Measurements from ENCODE around the gene KDM4C. TPM values are rescaled to one million over a fixed set of nuclear protein-coding genes. Genes with fewer than 3 reads are reported as not detected.
A peak's percentile ranks its signal among the peaks of the same experiment; 100 is the strongest.

The KDM4C gene
- total and polyA plus RNA-seq, 2 of the 8 experiments (the other 6 are each of a cell fraction or from before 2014, with no cell fraction given) = 13.0 to 26.1 TPM

DNA sequence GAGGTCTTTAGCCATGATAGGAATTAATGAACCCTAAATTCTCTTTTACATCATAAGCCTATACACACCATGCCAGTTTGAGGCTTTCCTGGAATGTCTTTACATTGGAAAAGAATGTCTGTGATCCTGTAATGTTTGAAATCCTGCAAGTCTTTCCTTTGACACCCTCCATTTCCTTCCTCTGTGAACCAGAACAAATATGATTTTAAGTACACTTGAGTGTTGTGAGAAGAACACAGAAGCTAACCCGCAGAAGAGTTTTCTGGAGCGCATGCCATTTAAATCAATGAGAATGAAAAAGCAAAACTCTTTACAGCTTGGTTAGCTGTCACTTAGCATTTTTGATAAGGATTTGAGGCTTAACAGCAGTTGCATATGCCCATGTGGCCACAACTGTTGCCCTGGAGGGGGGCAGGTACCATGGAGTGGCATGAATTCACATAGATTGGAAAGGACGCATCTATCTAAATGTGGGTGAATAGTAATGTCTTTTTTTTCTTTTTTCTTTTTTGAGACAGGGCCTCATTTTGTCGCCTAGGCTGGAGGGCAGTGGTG, 372.6 kb downstream of the KDM4C start:
- H4K8ac ChIP-seq (ENCODE audit: extremely low read depth, insufficient read depth, low read length) = no peak overlapping the region
- H2BK20ac ChIP-seq (ENCODE audit: low read length) = no peak overlapping the region
- ChIA-PET POLR2A (ENCODE audit: partially characterized antibody) (interaction anchor here (1.0 kb wide), 1 partner anchor 16 kb away, joined by 3 read pairs; no protein-coding TSS in a partner anchor), CTCF (ENCODE audit: partially characterized antibody) (interaction anchor here (0.6 to 1.0 kb wide), 6 partner anchors 50 to 1154 kb away, joined by 3 to 5 read pairs (median 3); no protein-coding TSS in a partner anchor)
- no peak overlapping the region for H3K9ac ChIP-seq (replicated peaks in 1 of 4; ENCODE audit: extremely low read depth in 1 of 4, low read depth in 3 of 4, low read length in 3 of 4)
- no peak overlapping the region for H3K56ac ChIP-seq (replicated peaks; ENCODE audit: insufficient read length, low read depth, low read length)
- FAIRE-seq (no peak), DNase-seq (ENCODE audit: low read depth in 1 of 2, low spot score in 2 of 2) (no peak)
- peak overlapping the region; percentile 27; the same call in 1 of the 2 replicates for H2BK5ac ChIP-seq (ENCODE audit: low read depth, low read length)
- no peaks in the 10 kb centered on the region for H3K23me2 ChIP-seq (ENCODE audit: low read depth, low read length)
- H3K18ac ChIP-seq (ENCODE audit: extremely low read depth, low read length) = no peak overlapping the region
- H4K20me1 ChIP-seq (replicated peaks in 1 of 2; ENCODE audit: control insufficient read depth in 1 of 2, insufficient read depth in 2 of 2, low read length in 2 of 2) = no peaks in the 10 kb centered on the region
- no peak overlapping the region for H3K27ac ChIP-seq (ENCODE audit: low read depth, low read length)
- H3K4ac ChIP-seq (replicated peaks; ENCODE audit: insufficient read length, low read depth, low read length) = no peak overlapping the region
- H3K23ac ChIP-seq (ENCODE audit: insufficient read length) = no peak overlapping the region
- H3K79me1 ChIP-seq (ENCODE audit: low read depth, low read length) = no peaks in the 10 kb centered on the region; the same call in 1 of the 2 replicates
- no peak overlapping the region for H2BK120ac ChIP-seq (replicated peaks; ENCODE audit: low read depth, low read length)
- no peak overlapping the region for H2AFZ ChIP-seq (ENCODE audit: low read length)
- H4K5ac ChIP-seq (ENCODE audit: insufficient read length, low read depth, low read length) = no peak overlapping the region
- no peak overlapping the region for H3K4me3 ChIP-seq (ENCODE audit: extremely low read depth in 1 of 4, insufficient read depth in 2 of 4, low read depth in 3 of 4, low read length in 4 of 4)
- no peak overlapping the region for H3K4me2 ChIP-seq (ENCODE audit: insufficient read depth in 1 of 2, low read depth in 2 of 2, low read length in 2 of 2)
- no peak overlapping the region for H3K14ac ChIP-seq (ENCODE audit: insufficient read length)
- H2BK15ac ChIP-seq (ENCODE audit: low read length) = no peak overlapping the region
- no peak overlapping the region for H2BK12ac ChIP-seq (ENCODE audit: low read depth, low read length)
- H4K91ac ChIP-seq (replicated peaks; ENCODE audit: insufficient read length, low read length) = no peak overlapping the region
- peaks cover 0 to 2% (median 0%) of the 10 kb centered on the region in 4 experiments; a peak in 3 of 8 replicates for H3K36me3 ChIP-seq (ENCODE audit: control insufficient read depth in 2 of 4, insufficient read depth in 4 of 4, low read length in 3 of 4)
- H3K4me1 ChIP-seq (replicated peaks in 1 of 4; ENCODE audit: control insufficient read depth in 3 of 4, insufficient read depth in 4 of 4, low read length in 3 of 4) = peaks cover 0 to 3% (median 1%) of the 10 kb centered on the region in 4 experiments; a peak in 2 of 7 replicates
- H3K79me2 ChIP-seq (ENCODE audit: control insufficient read depth in 1 of 2, insufficient read depth in 2 of 2, low read length in 2 of 2) = no peaks in the 10 kb centered on the region
- no peaks in the 10 kb centered on the region for H3K9me3 ChIP-seq (ENCODE audit: insufficient read depth in 2 of 2, low read depth in 1 of 2, low read length in 1 of 2)
- 94% methylated on average over 4 of the region's 4 CpGs; no CpG with 5 or more reads in 1 of the 2 experiments for WGBS, 2 experiments (ENCODE audit: extremely low coverage in 1 of 2, insufficient coverage in 1 of 2, insufficient read length in 1 of 2, insufficient replicate concordance in 2 of 2, low coverage in 1 of 2, low lambda C conversion rate in 2 of 2, missing lambda C conversion rate in 1 of 2)
- 0 out of 2 replicates have a peak overlapping the region, but pooled peaks have one; percentile 41 for H2AK5ac ChIP-seq (ENCODE audit: low read depth, low read length)
- no peaks in the 10 kb centered on the region for H3K27me3 ChIP-seq (replicated peaks in 1 of 4; ENCODE audit: control insufficient read depth in 3 of 4, extremely low read depth in 1 of 4, insufficient read depth in 3 of 4, low read length in 3 of 4)
- TF ChIP-seq EZH2 (IDR thresholded peaks at IDR 0.05; ENCODE audit: low read depth, low read length, severe bottlenecking) (no peak), CREB1 (IDR thresholded peaks at IDR 0.05) (no peak), PHF8 (conservative IDR thresholded peaks at IDR 0.05; ENCODE audit: low read depth, low read length) (no peak), SP2 (IDR thresholded peaks at IDR 0.05; ENCODE audit: low read length) (no peak), SP1 (IDR thresholded peaks at IDR 0.05; ENCODE audit: low read depth, low read length) (no peak), HDAC2 (IDR thresholded peaks at IDR 0.05; ENCODE audit: borderline replicate concordance in 1 of 2, low read depth in 2 of 2, low read length in 2 of 2) (no peak), FOSL1 (IDR thresholded peaks at IDR 0.05; ENCODE audit: insufficient read depth, low read depth, low read length) (no peak), SIN3A (conservative IDR thresholded peaks at IDR 0.05 in 1 of 2, IDR thresholded peaks at IDR 0.05 in 1 of 2; ENCODE audit: low read depth in 1 of 2, low read length in 2 of 2) (no peak)
- TF ChIP-seq, protein P1, sequence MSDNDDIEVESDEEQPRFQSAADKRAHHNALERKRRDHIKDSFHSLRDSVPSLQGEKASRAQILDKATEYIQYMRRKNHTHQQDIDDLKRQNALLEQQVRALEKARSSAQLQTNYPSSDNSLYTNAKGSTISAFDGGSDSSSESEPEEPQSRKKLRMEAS (IDR thresholded peaks at IDR 0.05) = no peak
- TF ChIP-seq, protein P2, sequence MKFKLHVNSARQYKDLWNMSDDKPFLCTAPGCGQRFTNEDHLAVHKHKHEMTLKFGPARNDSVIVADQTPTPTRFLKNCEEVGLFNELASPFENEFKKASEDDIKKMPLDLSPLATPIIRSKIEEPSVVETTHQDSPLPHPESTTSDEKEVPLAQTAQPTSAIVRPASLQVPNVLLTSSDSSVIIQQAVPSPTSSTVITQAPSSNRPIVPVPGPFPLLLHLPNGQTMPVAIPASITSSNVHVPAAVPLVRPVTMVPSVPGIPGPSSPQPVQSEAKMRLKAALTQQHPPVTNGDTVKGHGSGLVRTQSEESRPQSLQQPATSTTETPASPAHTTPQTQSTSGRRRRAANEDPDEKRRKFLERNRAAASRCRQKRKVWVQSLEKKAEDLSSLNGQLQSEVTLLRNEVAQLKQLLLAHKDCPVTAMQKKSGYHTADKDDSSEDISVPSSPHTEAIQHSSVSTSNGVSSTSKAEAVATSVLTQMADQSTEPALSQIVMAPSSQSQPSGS (IDR thresholded peaks at IDR 0.05; ENCODE audit: low read length) = no peak

All from H1 (cell line).